ENCODE measurements around the gene SIM1.

The SIM1 gene

GRCh38 chr6:100470422-100471120 lies 5.8 kb upstream of the SIM1 start:
- DNase-seq (ENCODE audit: low read depth in 2 of 2), result no peak

- no peak for DNase-seq (ENCODE audit: low read depth in 2 of 2)
These were observed 4.6 kb upstream of the SIM1 start for GRCh38 chr6:100469101-100469859.

GRCh38 chr6:100468016-100468622 lies 3.4 kb upstream of the SIM1 start:
- no peak for DNase-seq (ENCODE audit: low read depth in 2 of 2)

- no peak for DNase-seq (ENCODE audit: low read depth in 2 of 2)
These were observed 2.7 kb upstream of the SIM1 start for GRCh38 chr6:100467129-100468015.

- no peak for DNase-seq (ENCODE audit: low read depth in 2 of 2)
These were observed 1.8 kb upstream of the SIM1 start for GRCh38 chr6:100466410-100467128.

- no peak for DNase-seq (ENCODE audit: low read depth in 2 of 2)
These were observed 1.1 kb upstream of the SIM1 start for GRCh38 chr6:100465701-100466409.

- DNase-seq (ENCODE audit: low read depth in 2 of 2), result no peak
These were observed 414 bp downstream of the SIM1 start for GRCh38 chr6:100464162-100464851.

GRCh38 chr6:100463630-100464161 lies 1.0 kb downstream of the SIM1 start:
- DNase-seq (ENCODE audit: low read depth in 2 of 2), result no peak

- no peak for DNase-seq (ENCODE audit: low read depth in 2 of 2)
These were observed 1.8 kb downstream of the SIM1 start for GRCh38 chr6:100462706-100463629.

- DNase-seq (ENCODE audit: low read depth in 2 of 2), result no peak
These were observed 2.6 kb downstream of the SIM1 start for GRCh38 chr6:100461917-100462705.

GRCh38 chr6:100461278-100461916 lies 3.3 kb downstream of the SIM1 start:
- DNase-seq (ENCODE audit: low read depth in 2 of 2), result no peak

GRCh38 chr6:100460650-100461204 lies 4.0 kb downstream of the SIM1 start:
- no peak for DNase-seq (ENCODE audit: low read depth in 2 of 2)

GRCh38 chr6:100459592-100460184 lies 5.0 kb downstream of the SIM1 start:
- DNase-seq (ENCODE audit: low read depth in 2 of 2), result no peak

GRCh38 chr6:100458841-100459591 lies 5.7 kb downstream of the SIM1 start:
- DNase-seq (ENCODE audit: low read depth in 2 of 2), result no peak

GRCh38 chr6:100457311-100457990 lies 7.3 kb downstream of the SIM1 start:
- no peak for DNase-seq (ENCODE audit: low read depth in 2 of 2)
